ENCODE data around the gene PLEKHO1.

Gene PLEKHO1

DNA sequence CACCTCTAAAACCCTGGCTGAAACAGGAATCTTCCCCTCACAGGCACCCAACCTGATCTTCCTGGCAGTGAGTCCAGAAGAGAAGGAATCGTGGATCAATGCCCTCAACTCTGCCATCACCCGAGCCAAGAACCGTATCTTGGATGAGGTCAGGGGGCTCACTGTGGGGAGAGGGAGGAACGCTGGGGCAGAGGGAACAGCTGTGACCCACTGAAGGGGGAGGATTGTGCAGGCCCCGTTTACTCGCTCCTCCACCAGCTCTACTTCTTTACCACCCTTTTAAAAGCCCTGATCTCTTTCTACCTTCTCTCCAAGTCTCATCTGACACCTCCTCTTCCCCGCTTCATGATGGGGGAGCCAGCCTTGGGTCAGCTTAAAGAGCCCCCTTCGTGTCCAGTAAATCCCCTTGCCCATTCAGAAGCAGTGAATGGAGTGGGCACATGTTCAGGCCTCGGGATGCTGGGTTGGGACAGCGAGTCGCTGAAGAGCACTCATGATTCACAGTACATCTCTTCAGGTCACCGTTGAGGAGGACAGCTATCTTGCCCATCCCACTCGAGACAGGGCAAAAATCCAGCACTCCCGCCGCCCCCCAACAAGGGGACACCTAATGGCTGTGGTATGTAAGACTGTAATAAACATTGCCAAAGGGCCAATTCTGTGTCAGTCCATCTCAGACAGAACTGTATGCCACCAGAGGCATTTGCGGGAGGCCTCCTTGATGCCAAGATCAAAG lies 7.3 kb downstream of the PLEKHO1 start:
- no peak overlapping the region for H3K4me3 ChIP-seq (ENCODE audit: insufficient read length, low read depth)
- peaks cover 95% of the 10 kb centered on the region for H3K36me3 ChIP-seq (ENCODE audit: insufficient read depth, insufficient read length, low read length)
- H3K27me3 ChIP-seq (ENCODE audit: insufficient read depth, insufficient read length) = no peaks in the 10 kb centered on the region
- H3K4me1 ChIP-seq (ENCODE audit: insufficient read depth, insufficient read length) = peaks cover 5% of the 10 kb centered on the region
- TF ChIP-seq SUZ12 (IDR thresholded peaks at IDR 0.05; ENCODE audit: extremely low read depth, insufficient read depth, insufficient read length) (no peak), ZNF274 (IDR thresholded peaks at IDR 0.05; ENCODE audit: low read depth, low read length) (no peak), YY1 (IDR thresholded peaks at IDR 0.05; ENCODE audit: insufficient read depth, insufficient read length) (no peak)
- no peak for DNase-seq (ENCODE audit: low read depth, low spot score)
- H3K9me3 ChIP-seq (ENCODE audit: insufficient read depth, low read length) = no peaks in the 10 kb centered on the region
- no peak overlapping the region for H3K9ac ChIP-seq (ENCODE audit: insufficient read length, low read depth)

DNA sequence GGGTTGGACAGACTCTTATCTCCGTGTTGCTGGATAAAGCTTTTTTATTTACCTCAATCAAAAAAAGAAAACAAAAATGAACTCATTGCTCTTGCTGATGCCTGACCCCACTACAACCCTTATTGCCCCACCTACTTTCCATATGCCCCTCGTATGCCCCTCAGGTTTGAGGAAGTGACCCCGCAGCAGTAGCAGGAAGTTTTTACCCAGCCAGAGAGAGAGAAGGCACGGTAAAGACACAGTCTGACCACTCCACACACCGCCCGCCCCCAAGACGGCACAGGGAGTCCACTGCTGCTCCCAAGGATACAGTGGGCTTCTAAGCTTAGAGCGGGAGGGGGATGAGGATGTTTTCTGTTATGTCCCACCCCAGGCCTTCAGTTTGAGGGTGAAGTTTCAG lies 9.8 kb downstream of the PLEKHO1 start:
- H3K4me1 ChIP-seq (ENCODE audit: insufficient read depth, insufficient read length) = peaks cover 13% of the 10 kb centered on the region
- no peak overlapping the region for H3K4me3 ChIP-seq (ENCODE audit: insufficient read length, low read depth)
- H3K27me3 ChIP-seq (ENCODE audit: insufficient read depth, insufficient read length) = no peaks in the 10 kb centered on the region
- no peak overlapping the region for H3K9ac ChIP-seq (ENCODE audit: insufficient read length, low read depth)
- no peak for DNase-seq (ENCODE audit: low read depth, low spot score)
- H3K9me3 ChIP-seq (ENCODE audit: insufficient read depth, low read length) = no peaks in the 10 kb centered on the region
- H3K36me3 ChIP-seq (ENCODE audit: insufficient read depth, insufficient read length, low read length) = peaks cover 70% of the 10 kb centered on the region
- no peak for TF ChIP-seq SUZ12 (IDR thresholded peaks at IDR 0.05; ENCODE audit: extremely low read depth, insufficient read depth, insufficient read length)
- TF ChIP-seq ZNF274 (IDR thresholded peaks at IDR 0.05; ENCODE audit: low read depth, low read length) = no peak
- TF ChIP-seq YY1 (IDR thresholded peaks at IDR 0.05; ENCODE audit: insufficient read depth, insufficient read length) = no peak

DNA sequence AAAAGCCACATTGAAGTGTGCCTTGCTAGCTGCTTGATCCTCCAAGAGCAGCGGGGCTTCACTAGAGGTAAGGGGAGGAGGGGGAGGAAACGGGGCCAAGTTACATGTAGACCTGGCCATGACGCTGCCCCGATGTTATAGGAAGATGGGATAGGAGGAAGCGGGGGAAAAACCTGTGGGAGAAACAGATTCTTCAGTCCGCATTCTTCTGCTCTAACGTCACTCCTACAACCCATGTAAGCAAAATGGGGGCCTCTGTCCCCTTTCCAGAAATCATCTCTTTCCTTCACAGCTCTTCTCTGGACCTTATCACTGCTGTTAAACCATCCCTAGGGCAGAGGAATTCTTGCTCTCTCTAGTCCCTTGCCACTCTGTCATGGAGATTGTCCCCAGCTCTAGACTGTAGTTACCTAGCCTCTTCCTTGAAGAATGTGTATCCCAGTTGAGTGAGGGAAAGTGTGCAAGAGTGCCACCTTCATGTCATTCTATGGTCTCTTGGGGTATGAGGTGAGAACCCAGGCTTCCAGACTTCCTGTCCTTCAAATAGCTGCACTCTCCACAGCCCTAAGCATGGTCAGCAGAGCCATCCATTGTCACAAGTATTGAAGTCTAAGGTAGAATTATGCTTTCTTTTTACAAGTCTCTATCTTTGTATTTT lies 11.4 kb downstream of the PLEKHO1 start:
- H3K9me3 ChIP-seq (ENCODE audit: insufficient read depth, low read length) = no peaks in the 10 kb centered on the region
- H3K36me3 ChIP-seq (ENCODE audit: insufficient read depth, insufficient read length, low read length) = peaks cover 55% of the 10 kb centered on the region
- H3K9ac ChIP-seq (ENCODE audit: insufficient read length, low read depth) = no peak overlapping the region
- no peak for DNase-seq (ENCODE audit: low read depth, low spot score)
- no peak for TF ChIP-seq YY1 (IDR thresholded peaks at IDR 0.05; ENCODE audit: insufficient read depth, insufficient read length)
- no peak for TF ChIP-seq ZNF274 (IDR thresholded peaks at IDR 0.05; ENCODE audit: low read depth, low read length)
- no peak for TF ChIP-seq SUZ12 (IDR thresholded peaks at IDR 0.05; ENCODE audit: extremely low read depth, insufficient read depth, insufficient read length)
- H3K27me3 ChIP-seq (ENCODE audit: insufficient read depth, insufficient read length) = no peaks in the 10 kb centered on the region
- H3K4me3 ChIP-seq (ENCODE audit: insufficient read length, low read depth) = no peak overlapping the region
- peaks cover 13% of the 10 kb centered on the region for H3K4me1 ChIP-seq (ENCODE audit: insufficient read depth, insufficient read length)

DNA sequence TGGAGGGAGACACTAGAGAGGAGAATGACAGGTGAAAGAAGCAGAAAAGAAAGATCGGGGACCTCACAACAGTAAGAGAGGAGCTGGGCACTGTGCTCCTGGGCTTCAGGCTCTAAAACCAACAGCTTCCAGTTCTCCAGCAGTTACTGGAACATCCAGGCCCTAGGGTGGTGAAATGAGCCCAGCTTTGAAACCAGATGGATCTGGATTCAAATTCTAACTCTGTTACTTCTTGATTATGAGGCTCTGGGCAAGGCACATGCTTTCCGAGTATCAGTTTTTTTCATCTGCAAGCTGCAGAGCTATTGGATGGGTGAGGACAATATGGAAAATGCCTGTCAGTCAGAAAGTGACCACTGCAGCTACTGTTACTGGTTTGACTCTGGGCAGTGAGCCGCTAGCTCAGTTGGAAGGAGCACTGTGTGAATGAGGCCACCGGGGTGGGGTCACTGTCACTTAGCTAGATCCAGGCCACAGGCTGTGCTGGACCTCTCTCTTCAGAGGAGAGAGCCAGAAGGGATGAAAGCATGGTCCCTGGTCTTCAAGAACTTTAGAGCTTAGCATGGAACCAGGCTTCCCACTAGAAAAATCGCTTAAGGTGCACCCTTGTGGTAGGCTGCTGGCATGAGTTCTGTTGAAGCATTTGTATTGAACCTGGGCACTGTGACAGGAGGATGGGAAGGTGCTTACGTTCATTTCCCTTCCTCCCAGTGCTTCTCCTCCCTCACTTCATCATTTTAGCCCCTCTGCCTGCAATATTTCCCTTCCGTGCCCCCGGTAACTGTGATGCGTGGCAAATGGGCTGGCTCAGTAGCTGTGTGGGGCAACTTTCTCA lies 12.2 kb downstream of the PLEKHO1 start:
- Histone ChIP-seq H3K36me3 (ENCODE audit: insufficient read depth, insufficient read length, low read length) (peaks cover 46% of the 10 kb centered on the region), H3K9me3 (ENCODE audit: insufficient read depth, low read length) (no peaks in the 10 kb centered on the region), H3K9ac (ENCODE audit: insufficient read length, low read depth) (peak overlapping the region; percentile 69), H3K4me1 (ENCODE audit: insufficient read depth, insufficient read length) (peaks cover 13% of the 10 kb centered on the region), H3K27me3 (ENCODE audit: insufficient read depth, insufficient read length) (no peaks in the 10 kb centered on the region), H3K4me3 (ENCODE audit: insufficient read length, low read depth) (peak overlapping the region; percentile 16)
- TF ChIP-seq ZNF274 (IDR thresholded peaks at IDR 0.05; ENCODE audit: low read depth, low read length) (no peak), SUZ12 (IDR thresholded peaks at IDR 0.05; ENCODE audit: extremely low read depth, insufficient read depth, insufficient read length) (no peak), YY1 (IDR thresholded peaks at IDR 0.05; ENCODE audit: insufficient read depth, insufficient read length) (no peak)
- no peak for DNase-seq (ENCODE audit: low read depth, low spot score)

DNA sequence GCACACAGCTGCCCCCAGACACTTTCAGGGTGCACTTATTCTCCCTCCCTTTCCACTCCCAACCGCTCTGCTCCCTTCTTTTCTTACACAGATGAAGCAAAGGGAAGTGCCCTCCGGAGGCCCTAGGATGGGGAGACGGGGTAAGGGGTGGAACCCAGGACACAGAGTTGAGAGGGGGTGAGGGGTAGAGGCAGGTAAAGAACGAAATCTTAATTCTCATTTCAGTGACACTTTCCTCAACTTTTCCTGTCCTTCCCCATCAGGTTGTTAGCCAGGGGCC lies 12.8 kb downstream of the PLEKHO1 start:
- DNase-seq (ENCODE audit: low read depth, low spot score) = no peak
- no peak for TF ChIP-seq ZNF274 (IDR thresholded peaks at IDR 0.05; ENCODE audit: low read depth, low read length)
- TF ChIP-seq SUZ12 (IDR thresholded peaks at IDR 0.05; ENCODE audit: extremely low read depth, insufficient read depth, insufficient read length) = no peak
- peak overlapping the region; percentile 69 for H3K9ac ChIP-seq (ENCODE audit: insufficient read length, low read depth)

DNA sequence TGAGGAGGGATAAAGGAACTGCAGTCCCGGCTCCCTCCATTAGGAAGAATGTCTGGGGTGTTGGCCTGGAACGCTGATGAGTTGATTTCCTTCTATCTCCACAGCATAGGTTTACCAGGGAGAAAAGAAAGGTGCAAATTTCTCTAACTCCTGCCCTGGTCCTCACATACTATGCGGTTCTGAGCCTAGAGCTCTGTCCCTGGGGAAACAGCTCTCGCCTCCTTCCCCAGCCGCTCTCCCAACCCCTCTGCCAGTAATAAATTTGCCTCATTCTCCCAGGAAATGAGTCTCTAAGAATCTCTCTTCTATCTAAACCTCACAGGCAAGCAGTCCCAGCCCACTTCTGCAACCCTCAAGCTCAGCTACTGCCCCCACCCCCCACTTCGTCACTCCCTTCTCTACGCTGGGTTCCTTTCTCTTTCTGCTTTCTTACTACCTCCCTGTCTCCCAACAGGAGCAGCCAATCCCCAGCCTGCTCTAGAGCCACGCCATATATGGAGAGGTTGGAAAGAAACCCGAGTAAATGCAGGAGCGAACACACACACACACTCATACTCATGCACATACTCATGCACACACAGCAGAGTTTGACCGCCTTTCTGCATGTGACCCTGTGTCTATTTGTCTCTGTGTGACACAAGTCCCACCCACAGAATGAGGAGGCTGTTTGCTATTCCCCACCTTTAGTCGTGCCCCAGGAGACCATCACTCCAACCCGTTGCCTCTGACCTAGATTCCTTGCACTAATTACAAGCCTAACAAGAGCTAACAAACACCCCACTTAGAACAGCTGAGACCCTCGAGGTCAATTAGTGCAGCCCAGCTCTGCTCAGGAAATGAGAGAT lies 13.4 kb downstream of the PLEKHO1 start:
- peak overlapping the region; percentile 16 for H3K4me3 ChIP-seq (ENCODE audit: insufficient read length, low read depth)

More for the DNA sequence above, 12.8 kb downstream of the PLEKHO1 start:
- peaks cover 40% of the 10 kb centered on the region for H3K36me3 ChIP-seq (ENCODE audit: insufficient read depth, insufficient read length, low read length)
- no peaks in the 10 kb centered on the region for H3K27me3 ChIP-seq (ENCODE audit: insufficient read depth, insufficient read length)
- peaks cover 13% of the 10 kb centered on the region for H3K4me1 ChIP-seq (ENCODE audit: insufficient read depth, insufficient read length)
- no peaks in the 10 kb centered on the region for H3K9me3 ChIP-seq (ENCODE audit: insufficient read depth, low read length)
- H3K4me3 ChIP-seq (ENCODE audit: insufficient read length, low read depth) = peak overlapping the region; percentile 16

More for the DNA sequence above, 13.4 kb downstream of the PLEKHO1 start:
- TF ChIP-seq YY1 (IDR thresholded peaks at IDR 0.05; ENCODE audit: insufficient read depth, insufficient read length) (no peak), ZNF274 (IDR thresholded peaks at IDR 0.05; ENCODE audit: low read depth, low read length) (no peak), SUZ12 (IDR thresholded peaks at IDR 0.05; ENCODE audit: extremely low read depth, insufficient read depth, insufficient read length) (no peak)
- peak; percentile 97 for DNase-seq (ENCODE audit: low read depth, low spot score)
- H3K9ac ChIP-seq (ENCODE audit: insufficient read length, low read depth) = peak overlapping the region; percentile 69
- peaks cover 13% of the 10 kb centered on the region for H3K4me1 ChIP-seq (ENCODE audit: insufficient read depth, insufficient read length)
- H3K36me3 ChIP-seq (ENCODE audit: insufficient read depth, insufficient read length, low read length) = peaks cover 35% of the 10 kb centered on the region
- H3K27me3 ChIP-seq (ENCODE audit: insufficient read depth, insufficient read length) = no peaks in the 10 kb centered on the region
- H3K9me3 ChIP-seq (ENCODE audit: insufficient read depth, low read length) = no peaks in the 10 kb centered on the region

All from NT2/D1 (cell line).